Prostate gland (tissue), 2 donors: Measurements from ENCODE around the gene DSCAML1.

Experiments
- CTCF ChIP-seq, 4 experiments: fragments of 200-600 bp in 2 of 4; fragments of 450-650 bp in 2 of 4; sonication (generic) in 2 of 4; IDR thresholded peaks; 1 replicate in 3 of 4; 2 replicates in 1 of 4; pipeline ENCODE4 v1.5.1; 2016 to 2019; ENCODE audit warnings: antibody characterized with exemption in 4 of 4, mild to moderate bottlenecking in 2 of 4, moderate library complexity in 2 of 4
- POLR2AphosphoS5 ChIP-seq: sonication (generic); formaldehyde crosslinking; IDR thresholded peaks from one replicate; pipeline ENCODE4 v1.6.1; 2017; ENCODE audit warnings: antibody characterized with exemption

- no peak for TF ChIP-seq CTCF (IDR thresholded peaks at IDR 0.05)
- no peak for TF ChIP-seq POLR2AphosphoS5
Measured at GRCh38 chr11:117421476-117421875, 375.5 kb downstream of the DSCAML1 start.
